ENCODE results near the gene APOL3. TPM values are rescaled to one million over a fixed set of nuclear protein-coding genes. Genes with fewer than 3 reads are reported as not detected.

APOL3 gene
- total RNA-seq, 4 donors from 2014 or later: 22.1 to 108 (median 76.7) TPM

GRCh38 chr22:36180038-36180880, 19.7 kb upstream of the APOL3 start:
- Histone ChIP-seq H3K27ac (no peak overlapping the region), H3K36me3 (no peaks in the 10 kb centered on the region), H3K27me3 (no peaks in the 10 kb centered on the region), H3K4me3 (no peak overlapping the region), H3K4me1 (peaks cover 0 to 3% of the 10 kb centered on the region in 2 donors), H3K9me3 (no peaks in the 10 kb centered on the region)
- DNase-seq: peak; percentile 85 to 89
- peak in 1 of 2 donors; percentile 21 for TF ChIP-seq POLR2A (IDR thresholded peaks at IDR 0.05)
- TF ChIP-seq, protein P1, sequence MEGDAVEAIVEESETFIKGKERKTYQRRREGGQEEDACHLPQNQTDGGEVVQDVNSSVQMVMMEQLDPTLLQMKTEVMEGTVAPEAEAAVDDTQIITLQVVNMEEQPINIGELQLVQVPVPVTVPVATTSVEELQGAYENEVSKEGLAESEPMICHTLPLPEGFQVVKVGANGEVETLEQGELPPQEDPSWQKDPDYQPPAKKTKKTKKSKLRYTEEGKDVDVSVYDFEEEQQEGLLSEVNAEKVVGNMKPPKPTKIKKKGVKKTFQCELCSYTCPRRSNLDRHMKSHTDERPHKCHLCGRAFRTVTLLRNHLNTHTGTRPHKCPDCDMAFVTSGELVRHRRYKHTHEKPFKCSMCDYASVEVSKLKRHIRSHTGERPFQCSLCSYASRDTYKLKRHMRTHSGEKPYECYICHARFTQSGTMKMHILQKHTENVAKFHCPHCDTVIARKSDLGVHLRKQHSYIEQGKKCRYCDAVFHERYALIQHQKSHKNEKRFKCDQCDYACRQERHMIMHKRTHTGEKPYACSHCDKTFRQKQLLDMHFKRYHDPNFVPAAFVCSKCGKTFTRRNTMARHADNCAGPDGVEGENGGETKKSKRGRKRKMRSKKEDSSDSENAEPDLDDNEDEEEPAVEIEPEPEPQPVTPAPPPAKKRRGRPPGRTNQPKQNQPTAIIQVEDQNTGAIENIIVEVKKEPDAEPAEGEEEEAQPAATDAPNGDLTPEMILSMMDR (IDR thresholded peaks at IDR 0.05): peak; percentile 79 to 92 (median 90)
- intact Hi-C loops (cut with DNase I; ENCODE audit: low total_unique reads): loop anchor here (2.0 kb wide), 1 partner anchor 35 kb away; no protein-coding TSS in a partner anchor

DNA sequence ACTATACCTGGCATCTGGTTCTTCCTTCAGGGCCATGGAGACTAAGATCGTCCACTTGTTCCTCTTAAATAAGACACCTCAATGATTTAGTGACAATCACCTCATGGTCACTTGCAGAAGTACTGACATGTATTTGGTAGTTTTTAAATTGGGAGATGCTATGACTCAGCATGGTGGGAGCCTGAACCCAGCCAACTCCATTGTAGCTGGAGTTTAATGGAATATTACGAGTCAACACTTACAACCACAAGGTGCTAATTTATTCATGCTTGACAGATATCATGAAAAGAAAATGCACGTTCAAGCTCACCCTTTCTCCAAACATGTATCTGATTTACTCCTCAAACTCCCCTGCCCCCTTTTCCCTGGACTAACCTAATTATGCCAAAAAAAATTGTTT, 16.6 kb upstream of the APOL3 start:
- intact Hi-C loops (cut with DNase I; ENCODE audit: low total_unique reads): no loop called here
- no peak overlapping the region for H3K4me3 ChIP-seq
- peaks cover 0 to 3% of the 10 kb centered on the region in 2 donors for H3K4me1 ChIP-seq
- H3K36me3 ChIP-seq: no peaks in the 10 kb centered on the region
- no peak for TF ChIP-seq POLR2A (IDR thresholded peaks at IDR 0.05)
- TF ChIP-seq, protein P1 (IDR thresholded peaks at IDR 0.05): no peak
- no peaks in the 10 kb centered on the region for H3K27me3 ChIP-seq
- DNase-seq: no peak
- H3K27ac ChIP-seq: no peak overlapping the region
- H3K9me3 ChIP-seq: no peaks in the 10 kb centered on the region

DNA sequence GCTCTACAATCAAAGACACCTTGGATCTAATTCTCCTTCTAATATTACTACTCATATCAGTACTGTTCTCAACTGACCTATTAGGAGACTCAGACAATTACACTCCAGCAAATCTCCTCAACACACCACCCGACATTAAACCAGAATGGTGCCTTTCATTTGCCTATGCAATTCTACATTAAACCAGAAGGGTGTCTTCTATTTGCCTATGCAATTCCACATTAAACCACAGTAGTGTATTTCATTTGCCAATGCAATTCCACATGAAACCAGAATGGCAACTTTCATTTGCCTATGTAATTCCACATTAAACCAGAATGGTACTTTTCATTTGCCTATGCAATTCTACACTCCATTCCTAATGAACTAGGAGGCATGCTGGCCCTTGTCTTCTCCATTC, 15.3 kb upstream of the APOL3 start:
- no peak for DNase-seq
- H3K36me3 ChIP-seq: no peaks in the 10 kb centered on the region
- TF ChIP-seq, protein P1 (IDR thresholded peaks at IDR 0.05): no peak
- TF ChIP-seq POLR2A (IDR thresholded peaks at IDR 0.05): no peak
- peaks cover 0 to 3% of the 10 kb centered on the region in 2 donors for H3K4me1 ChIP-seq
- intact Hi-C loops (cut with DNase I; ENCODE audit: low total_unique reads): no loop called here
- no peaks in the 10 kb centered on the region for H3K27me3 ChIP-seq
- H3K9me3 ChIP-seq: no peaks in the 10 kb centered on the region
- H3K4me3 ChIP-seq: no peak overlapping the region
- no peak overlapping the region for H3K27ac ChIP-seq

GRCh38 chr22:36171941-36172340, 11.4 kb upstream of the APOL3 start:
- intact Hi-C loops (cut with DNase I; ENCODE audit: low total_unique reads): no loop called here
- no peak for TF ChIP-seq POLR2A (IDR thresholded peaks at IDR 0.05)
- TF ChIP-seq, protein P1 (IDR thresholded peaks at IDR 0.05): no peak
- no peaks in the 10 kb centered on the region for H3K36me3 ChIP-seq
- no peak for DNase-seq
- H3K4me1 ChIP-seq: no peaks in the 10 kb centered on the region
- no peaks in the 10 kb centered on the region for H3K27me3 ChIP-seq
- H3K9me3 ChIP-seq: no peaks in the 10 kb centered on the region
- H3K27ac ChIP-seq: no peak overlapping the region
- H3K4me3 ChIP-seq: no peak overlapping the region

DNA sequence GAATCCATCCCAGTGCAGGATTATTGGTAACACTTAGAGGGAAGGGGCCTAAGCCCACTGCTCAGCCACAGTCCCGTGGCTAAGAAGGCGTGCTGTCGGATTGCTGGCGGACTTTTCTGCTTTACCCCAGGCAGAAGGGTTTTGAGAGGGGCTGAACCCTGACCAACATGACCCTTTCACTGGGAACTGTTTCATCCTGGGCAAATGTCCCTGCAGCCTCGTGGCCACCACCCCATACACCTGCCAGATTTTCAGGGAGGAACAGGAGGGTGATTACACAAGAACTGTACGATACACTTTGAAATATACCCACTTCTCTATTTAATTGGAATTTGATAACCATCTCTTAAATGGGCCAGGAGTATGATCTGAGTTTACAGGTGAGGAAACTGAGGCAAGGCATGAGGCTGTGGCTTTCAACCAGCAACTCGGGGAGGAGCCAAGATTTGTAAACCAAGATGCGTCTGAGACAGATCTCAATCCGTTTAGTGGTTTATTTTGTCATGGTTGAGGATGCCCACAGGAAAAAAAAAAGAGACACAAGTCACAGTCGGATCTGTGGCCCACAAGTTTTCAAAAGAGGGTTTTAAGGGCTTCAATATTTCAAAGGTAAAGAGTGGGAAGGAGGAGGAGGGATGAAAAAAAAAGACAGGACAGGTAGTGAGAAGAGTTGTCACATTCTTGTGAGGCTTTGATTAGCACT, 6.1 kb upstream of the APOL3 start:
- DNase-seq: no peak
- no peaks in the 10 kb centered on the region for H3K9me3 ChIP-seq
- no peaks in the 10 kb centered on the region for H3K36me3 ChIP-seq
- H3K4me1 ChIP-seq: no peaks in the 10 kb centered on the region
- no peak overlapping the region for H3K4me3 ChIP-seq
- H3K27ac ChIP-seq: no peak overlapping the region
- intact Hi-C loops (cut with DNase I; ENCODE audit: low total_unique reads): no loop called here
- H3K27me3 ChIP-seq: no peaks in the 10 kb centered on the region
- no peak for TF ChIP-seq POLR2A (IDR thresholded peaks at IDR 0.05)
- TF ChIP-seq, protein P1 (IDR thresholded peaks at IDR 0.05): no peak

Data from uterus (tissue), 4 donors.